ENCODE measurements around the gene ATG7. TPM values are rescaled to one million over a fixed set of nuclear protein-coding genes. Genes with fewer than 3 reads are reported as not detected.

Gene ATG7
- total RNA-seq, 1 donor from 2014 or later, result 51.7 TPM

- H3K36me3 Mint-ChIP-seq (ENCODE audit: low read depth), result peaks cover 18% of the 10 kb centered on the region
- ATAC-seq (ENCODE audit: low read depth) (no peak), DNase-seq (no peak)
- H3K4me1 Mint-ChIP-seq, result no peaks in the 10 kb centered on the region
- no peaks in the 10 kb centered on the region for H3K9me3 Mint-ChIP-seq
- CTCF ChIA-PET, result interaction anchor here (1.1 kb wide), 1 partner anchor 58 kb away, joined by 3 read pairs; no protein-coding TSS in a partner anchor
- H3K4me3 Mint-ChIP-seq, result no peak overlapping the region
- POLR2A ChIA-PET, result no interaction called here
- intact Hi-C loops (cut with micrococcal nuclease), result no loop called here
- no peaks in the 10 kb centered on the region for H3K27me3 Mint-ChIP-seq
- H3K27ac Mint-ChIP-seq, result no peak overlapping the region
- TF ChIP-seq CTCF (IDR thresholded peaks at IDR 0.05), result no peak
Measured at GRCh38 chr3:11392860-11393114, 120.6 kb downstream of the ATG7 start.

GRCh38 chr3:11393401-11393800 is 121.2 kb downstream of the ATG7 start:
- intact Hi-C loops (cut with micrococcal nuclease), result no loop called here
- H3K4me1 Mint-ChIP-seq, result no peaks in the 10 kb centered on the region
- ATAC-seq (ENCODE audit: low read depth), result no peak

GRCh38 chr3:11394392-11394791 is 122.2 kb downstream of the ATG7 start:
- intact Hi-C loops (cut with micrococcal nuclease), result no loop called here
- ATAC-seq (ENCODE audit: low read depth) (no peak), DNase-seq (no peak)
- no peak for TF ChIP-seq CTCF (IDR thresholded peaks at IDR 0.05)
- CTCF ChIA-PET, result no interaction called here
- H3K27ac Mint-ChIP-seq, result no peak overlapping the region
- H3K9me3 Mint-ChIP-seq, result no peaks in the 10 kb centered on the region
- POLR2A ChIA-PET, result no interaction called here
- peaks cover 18% of the 10 kb centered on the region for H3K36me3 Mint-ChIP-seq (ENCODE audit: low read depth)
- H3K27me3 Mint-ChIP-seq, result no peaks in the 10 kb centered on the region
- no peaks in the 10 kb centered on the region for H3K4me1 Mint-ChIP-seq
- H3K4me3 Mint-ChIP-seq, result no peak overlapping the region

More at GRCh38 chr3:11393401-11393800, 121.2 kb downstream of the ATG7 start:
- H3K4me3 Mint-ChIP-seq, result no peak overlapping the region
- CTCF ChIA-PET, result no interaction called here
- no peak overlapping the region for H3K27ac Mint-ChIP-seq
- peaks cover 18% of the 10 kb centered on the region for H3K36me3 Mint-ChIP-seq (ENCODE audit: low read depth)
- no peak for TF ChIP-seq CTCF (IDR thresholded peaks at IDR 0.05)
- no peak for DNase-seq
- H3K27me3 Mint-ChIP-seq, result no peaks in the 10 kb centered on the region
- POLR2A ChIA-PET, result no interaction called here
- no peaks in the 10 kb centered on the region for H3K9me3 Mint-ChIP-seq

- H3K27me3 Mint-ChIP-seq, result no peaks in the 10 kb centered on the region
- no peak overlapping the region for H3K4me3 Mint-ChIP-seq
- no peak overlapping the region for H3K27ac Mint-ChIP-seq
- intact Hi-C loops (cut with micrococcal nuclease), result no loop called here
- POLR2A ChIA-PET, result no interaction called here
- peaks cover 3% of the 10 kb centered on the region for H3K9me3 Mint-ChIP-seq
- no peak for ATAC-seq (ENCODE audit: low read depth)
- TF ChIP-seq CTCF (IDR thresholded peaks at IDR 0.05), result no peak
- no peak for DNase-seq
- H3K4me1 Mint-ChIP-seq, result no peaks in the 10 kb centered on the region
- peaks cover 8% of the 10 kb centered on the region for H3K36me3 Mint-ChIP-seq (ENCODE audit: low read depth)
- CTCF ChIA-PET, result no interaction called here
Measured at GRCh38 chr3:11400213-11400612, 128.0 kb downstream of the ATG7 start.

GRCh38 chr3:11401434-11401833 is 129.2 kb downstream of the ATG7 start:
- H3K4me1 Mint-ChIP-seq, result no peaks in the 10 kb centered on the region
- ChIA-PET POLR2A (no interaction called here), CTCF (no interaction called here)
- ATAC-seq (ENCODE audit: low read depth) (no peak), DNase-seq (no peak)
- H3K27me3 Mint-ChIP-seq, result no peaks in the 10 kb centered on the region
- no peak for TF ChIP-seq CTCF (IDR thresholded peaks at IDR 0.05)
- no peak overlapping the region for H3K4me3 Mint-ChIP-seq
- intact Hi-C loops (cut with micrococcal nuclease), result no loop called here
- peaks cover 3% of the 10 kb centered on the region for H3K9me3 Mint-ChIP-seq
- H3K36me3 Mint-ChIP-seq (ENCODE audit: low read depth), result peaks cover 16% of the 10 kb centered on the region
- H3K27ac Mint-ChIP-seq, result no peak overlapping the region

Measured in activated B cell treated with CpG ODN at 0.5 μM for 24 hours (primary cell).